NCI-H2196 treated with DMSO at 0.1 percent for 48 hours (cell line): ENCODE measurements around the gene HAUS2.

Source experiments
- DNase-seq: peaks from one replicate; lab custom pipeline; 2025; ENCODE audit not compliant: unreplicated experiment; lab: John Stamatoyannopoulos, UW

Gene HAUS2

GRCh38 chr15:42605796-42606195 lies 57.2 kb downstream of the HAUS2 start:
- DNase-seq: no peak

- no peak for DNase-seq
Observed at GRCh38 chr15:42608110-42608531, 59.5 kb downstream of the HAUS2 start.

GRCh38 chr15:42608752-42609488 lies 60.3 kb downstream of the HAUS2 start:
- DNase-seq: no peak

- no peak for DNase-seq
Observed at GRCh38 chr15:42611532-42611931, 62.9 kb downstream of the HAUS2 start.

GRCh38 chr15:42612367-42612912 lies 63.8 kb downstream of the HAUS2 start:
- no peak for DNase-seq

- no peak for DNase-seq
Observed at GRCh38 chr15:42616107-42616506, 67.5 kb downstream of the HAUS2 start.
